HTERT RPE-1 (cell line): ENCODE results near the gene FGF14.

Experiments
- in situ Hi-C: fragments of 300-500 bp; cut with MboI; formaldehyde crosslinking; loops from 4 replicates; pipeline ENCODE4 v1.14.3; 2020; ENCODE audit warnings: low sequenced_read_pairs

FGF14 gene

DNA sequence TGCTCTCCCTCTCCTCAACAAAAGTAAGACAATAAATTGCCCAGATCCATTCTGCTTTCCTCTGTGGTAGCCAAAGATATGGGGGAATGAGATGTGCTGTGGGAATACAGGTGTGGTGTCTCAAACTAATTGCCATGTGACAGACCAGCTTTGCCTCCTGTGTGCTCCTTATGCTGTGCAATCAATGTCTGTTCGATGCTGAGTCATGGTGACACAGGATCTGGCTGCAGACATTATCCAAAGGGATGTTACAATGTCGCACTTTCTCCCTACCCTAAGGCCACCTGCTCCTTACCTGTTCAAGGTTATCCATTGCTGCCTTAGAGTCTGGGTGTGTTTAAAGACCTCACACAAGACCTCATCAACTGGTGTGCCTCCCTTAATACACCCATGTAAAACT, 32.5 kb downstream of the FGF14 start:
- in situ Hi-C loops, result no loop called here

DNA sequence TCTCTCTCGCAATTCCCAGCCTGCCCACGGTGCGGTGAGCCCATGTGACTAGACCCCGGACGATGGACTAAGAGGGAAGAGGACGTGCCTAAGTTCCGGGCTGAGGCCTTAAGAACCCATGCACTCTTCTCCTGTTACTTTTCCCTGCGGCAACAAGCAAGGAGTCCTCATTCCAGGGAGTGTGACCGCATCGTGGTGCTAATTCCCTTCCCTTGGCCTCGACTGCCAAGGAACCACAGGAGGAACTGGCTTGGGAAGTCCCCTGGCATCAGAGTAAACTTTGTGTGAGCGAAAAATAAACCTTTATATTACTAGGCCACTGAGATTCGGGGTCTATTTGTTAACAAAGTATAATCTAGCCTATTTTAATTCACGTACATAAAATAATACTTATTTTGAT, 34.0 kb downstream of the FGF14 start:
- in situ Hi-C loops, result no loop called here

DNA sequence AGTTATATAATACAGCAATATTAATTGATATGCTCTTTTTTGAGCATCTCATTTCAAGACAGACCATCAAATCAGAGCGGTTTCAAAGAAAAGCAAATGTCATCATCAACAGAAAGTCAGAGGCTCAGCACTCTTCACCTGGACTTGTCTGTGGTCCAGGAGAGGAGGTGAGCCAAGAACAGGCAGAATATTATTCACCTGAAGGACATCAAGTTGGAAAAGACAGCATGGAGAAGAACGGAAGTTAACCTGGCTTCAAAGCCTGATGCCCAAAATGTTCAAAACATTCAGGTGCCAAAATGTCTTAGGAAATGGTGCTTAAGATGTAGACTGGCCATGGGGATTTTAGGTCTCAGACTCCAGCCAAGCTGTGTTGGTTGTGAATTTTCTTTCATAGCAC, 40.7 kb downstream of the FGF14 start:
- in situ Hi-C loops, result no loop called here

DNA sequence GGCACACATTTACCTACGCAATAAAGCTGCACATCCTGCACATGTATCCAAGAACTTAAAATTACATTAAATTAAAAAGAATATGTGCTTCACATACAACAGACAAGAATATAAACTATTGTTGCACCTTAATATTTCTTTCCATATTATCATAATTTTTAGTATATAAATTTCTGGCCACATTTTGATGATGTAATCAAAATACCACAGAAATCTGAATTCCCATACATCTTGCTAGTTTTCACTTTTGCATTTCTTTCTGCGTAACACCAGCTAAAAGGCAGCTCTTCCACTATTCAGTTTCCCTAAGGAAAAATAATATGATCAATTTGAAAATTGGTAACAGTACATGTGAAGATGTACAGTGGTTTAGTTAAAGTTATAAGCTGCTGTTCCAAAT, 42.6 kb downstream of the FGF14 start:
- in situ Hi-C loops, result no loop called here

DNA sequence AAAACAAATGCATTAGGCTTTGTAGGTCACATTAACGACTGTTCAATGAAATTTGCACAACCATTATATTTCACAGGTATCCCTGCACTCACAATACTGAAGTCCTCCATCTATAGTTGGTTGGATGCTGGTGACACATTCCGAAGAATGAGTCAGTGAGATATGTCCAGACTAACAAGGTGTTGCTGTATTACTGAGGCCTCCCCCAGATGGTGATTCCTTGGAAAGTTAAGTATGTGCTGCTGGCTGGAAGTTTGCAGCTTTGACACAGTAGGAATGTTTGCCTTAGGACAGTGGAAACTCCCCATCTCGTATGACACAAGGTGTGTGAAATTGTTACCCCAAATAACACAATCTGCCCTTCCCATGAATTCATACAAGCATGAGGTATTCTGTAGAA, 46.6 kb downstream of the FGF14 start:
- in situ Hi-C loops, result no loop called here

DNA sequence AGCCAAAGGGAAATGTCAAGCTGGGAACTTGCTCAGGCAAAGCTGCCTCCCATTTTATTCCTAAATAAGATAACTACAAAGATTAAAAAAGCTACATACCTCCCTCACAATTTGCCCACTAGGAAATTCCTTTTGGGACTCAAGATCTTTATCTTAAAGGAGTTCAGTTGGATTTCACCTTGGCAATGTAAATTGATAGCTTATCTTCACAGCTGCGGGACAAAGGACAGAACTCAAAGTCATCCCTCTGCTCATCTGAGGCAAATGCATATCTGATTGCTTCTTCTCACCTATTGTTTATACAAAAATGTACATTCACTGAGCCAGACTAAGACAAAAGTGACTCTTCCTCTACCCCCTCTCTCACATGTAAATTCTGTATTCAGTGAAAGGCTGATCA, 47.8 kb downstream of the FGF14 start:
- in situ Hi-C loops, result no loop called here

DNA sequence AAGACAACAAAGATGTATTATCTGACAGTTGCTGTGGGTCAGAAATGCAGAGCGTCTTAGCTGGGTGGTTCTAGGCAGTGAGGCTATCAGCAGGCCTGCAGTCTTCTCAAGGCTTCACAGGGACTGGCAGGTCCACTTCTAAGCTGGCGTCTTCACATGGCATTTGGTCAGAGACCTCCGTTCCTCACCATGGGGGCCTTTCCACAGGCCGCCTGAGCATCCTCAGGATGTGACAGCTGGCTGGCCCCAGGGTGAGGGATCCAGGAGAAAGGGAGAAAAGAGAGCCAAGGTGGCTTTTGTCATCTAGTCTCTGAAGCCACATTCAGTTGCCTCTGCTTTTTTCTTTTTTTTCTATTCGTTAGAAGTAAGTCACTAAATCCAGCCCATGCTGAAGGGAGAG, 50.3 kb downstream of the FGF14 start:
- in situ Hi-C loops, result no loop called here

DNA sequence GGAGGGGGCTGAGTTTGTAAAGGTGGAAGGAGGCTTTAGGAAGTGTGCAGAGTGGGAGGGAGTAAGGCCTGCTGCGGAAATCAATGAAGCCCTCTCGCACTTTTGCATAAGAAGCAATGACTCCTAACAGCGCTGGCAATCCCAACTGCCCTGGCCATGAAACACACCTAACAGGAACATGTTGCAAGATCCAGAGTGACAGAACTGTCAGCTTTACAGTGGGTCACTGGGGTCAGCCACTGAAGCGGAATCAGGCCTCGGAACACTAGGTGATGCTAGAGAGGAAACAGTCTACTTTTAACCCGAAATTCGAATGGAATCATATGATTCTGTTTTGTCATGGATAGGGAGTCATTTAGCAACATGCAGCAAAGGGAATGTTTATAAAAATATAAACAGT, 54.4 kb downstream of the FGF14 start:
- in situ Hi-C loops, result no loop called here

DNA sequence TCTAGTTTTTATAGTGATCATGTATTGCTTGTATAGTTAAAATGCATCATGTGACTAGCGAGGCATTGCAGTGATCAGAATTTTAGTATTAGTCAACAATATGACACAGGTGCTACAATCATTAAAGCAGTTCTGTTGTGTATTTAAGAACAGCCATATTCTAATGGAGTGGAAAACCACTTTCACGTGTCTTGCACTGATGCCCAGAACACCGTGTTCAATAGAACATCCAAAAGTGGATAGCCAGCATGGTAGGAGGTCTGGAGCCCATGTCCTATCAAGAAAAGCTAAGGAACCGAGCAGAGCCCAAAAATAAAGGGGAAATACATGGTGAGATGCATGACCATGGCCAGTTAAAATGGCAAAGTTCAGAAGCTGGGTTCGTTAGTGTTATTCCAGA, 55.1 kb downstream of the FGF14 start:
- in situ Hi-C loops, result no loop called here

DNA sequence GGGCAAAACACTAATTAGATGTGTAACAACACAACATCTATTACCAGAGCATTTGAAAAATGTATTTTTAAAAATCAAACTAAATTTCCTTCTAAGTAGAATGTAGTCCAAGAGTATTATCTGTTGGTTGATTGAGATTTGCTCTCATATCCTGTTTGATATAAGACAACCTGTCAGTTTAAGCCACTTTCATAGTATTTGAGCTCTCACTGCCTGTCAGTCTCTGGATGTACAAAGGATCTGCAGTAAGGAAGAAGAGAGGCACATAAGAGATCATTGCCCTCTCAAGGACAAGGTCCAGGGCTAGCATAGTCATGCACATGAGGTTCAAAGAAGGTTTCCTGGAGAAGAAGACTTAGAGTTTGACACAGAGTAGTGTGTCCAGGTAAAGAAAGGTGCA, 57.4 kb downstream of the FGF14 start:
- in situ Hi-C loops, result no loop called here

DNA sequence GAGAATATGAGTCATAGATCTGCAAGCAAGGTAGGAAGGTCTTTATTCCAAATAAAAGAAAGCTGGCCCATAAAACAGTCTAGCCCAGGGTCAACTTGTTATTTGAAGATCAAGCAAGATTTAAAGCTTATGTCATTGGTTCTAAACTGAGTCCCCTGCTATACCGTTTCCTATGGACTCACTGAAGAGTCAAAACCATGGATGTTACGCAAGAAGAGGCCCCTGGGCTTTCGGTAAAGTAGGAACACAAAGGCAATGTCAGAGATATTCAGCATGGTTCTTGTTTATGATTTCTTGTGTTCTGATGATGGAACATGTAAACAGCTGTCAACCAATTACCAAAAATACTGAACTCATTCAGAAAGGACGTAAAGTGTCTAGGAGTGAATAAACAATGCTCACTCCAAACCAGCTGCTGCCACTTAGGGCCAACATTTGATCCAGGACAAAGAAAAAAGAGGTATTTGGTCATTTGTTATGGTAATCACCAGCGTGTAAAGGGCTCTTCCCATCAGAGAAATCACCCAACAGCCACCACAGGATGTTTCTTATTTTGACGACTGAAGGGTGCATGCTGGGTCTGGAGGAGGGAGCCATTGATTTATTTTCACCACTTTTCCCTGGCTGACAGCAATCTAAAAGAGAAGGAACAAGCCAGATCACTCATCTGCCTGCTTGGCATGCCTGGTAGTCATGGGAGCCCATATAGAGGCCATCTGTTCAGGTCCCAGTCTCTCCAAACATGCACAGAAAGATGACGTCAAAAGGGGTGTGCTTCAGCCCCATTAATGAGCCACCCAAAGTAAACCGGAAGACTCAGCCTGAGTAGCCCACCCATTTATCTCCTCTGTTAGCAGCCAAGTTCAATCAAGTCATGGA, 68.3 kb downstream of the FGF14 start:
- in situ Hi-C loops, result no loop called here

DNA sequence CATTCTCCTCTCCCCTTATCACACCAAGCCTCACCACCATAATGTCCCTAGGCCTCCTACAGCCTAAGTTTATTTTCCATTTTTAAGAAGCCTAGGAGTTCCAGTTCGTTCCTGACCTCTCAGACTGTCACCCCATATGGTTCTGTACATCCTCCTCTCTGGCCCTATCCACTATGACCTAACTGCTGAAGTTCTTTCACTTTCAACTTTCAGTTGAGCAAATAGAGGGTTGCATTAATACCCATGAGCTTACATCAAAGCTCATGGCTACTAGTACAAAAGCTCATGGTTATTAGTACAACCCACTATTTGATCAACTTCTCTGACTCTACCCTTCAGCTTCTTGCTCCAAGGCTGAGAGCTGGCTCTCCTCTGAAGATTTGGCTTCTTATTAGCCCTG, 72.9 kb downstream of the FGF14 start:
- in situ Hi-C loops, result no loop called here

DNA sequence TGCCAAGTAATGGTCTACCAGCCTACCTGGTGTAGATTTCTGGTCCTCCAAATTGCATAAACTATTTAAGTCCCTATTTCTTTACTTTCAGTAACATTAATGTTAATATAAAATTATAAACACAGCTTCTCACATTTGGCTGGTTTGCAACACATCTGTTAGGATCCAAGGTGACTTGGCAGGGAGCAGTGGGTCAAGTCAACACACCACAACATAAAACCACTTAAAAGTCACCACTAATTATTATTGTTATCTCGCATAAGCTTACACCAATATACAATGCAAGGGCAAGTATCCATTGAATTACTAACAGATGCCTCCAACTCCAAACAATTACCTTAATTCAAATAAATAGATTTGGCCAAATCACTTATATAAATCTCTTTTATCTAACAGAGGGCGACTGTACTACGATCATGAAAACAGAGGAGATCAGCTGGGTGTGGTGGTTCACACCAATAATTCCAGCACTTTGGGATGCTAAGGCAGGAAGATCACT, 74.7 kb downstream of the FGF14 start:
- in situ Hi-C loops, result no loop called here

DNA sequence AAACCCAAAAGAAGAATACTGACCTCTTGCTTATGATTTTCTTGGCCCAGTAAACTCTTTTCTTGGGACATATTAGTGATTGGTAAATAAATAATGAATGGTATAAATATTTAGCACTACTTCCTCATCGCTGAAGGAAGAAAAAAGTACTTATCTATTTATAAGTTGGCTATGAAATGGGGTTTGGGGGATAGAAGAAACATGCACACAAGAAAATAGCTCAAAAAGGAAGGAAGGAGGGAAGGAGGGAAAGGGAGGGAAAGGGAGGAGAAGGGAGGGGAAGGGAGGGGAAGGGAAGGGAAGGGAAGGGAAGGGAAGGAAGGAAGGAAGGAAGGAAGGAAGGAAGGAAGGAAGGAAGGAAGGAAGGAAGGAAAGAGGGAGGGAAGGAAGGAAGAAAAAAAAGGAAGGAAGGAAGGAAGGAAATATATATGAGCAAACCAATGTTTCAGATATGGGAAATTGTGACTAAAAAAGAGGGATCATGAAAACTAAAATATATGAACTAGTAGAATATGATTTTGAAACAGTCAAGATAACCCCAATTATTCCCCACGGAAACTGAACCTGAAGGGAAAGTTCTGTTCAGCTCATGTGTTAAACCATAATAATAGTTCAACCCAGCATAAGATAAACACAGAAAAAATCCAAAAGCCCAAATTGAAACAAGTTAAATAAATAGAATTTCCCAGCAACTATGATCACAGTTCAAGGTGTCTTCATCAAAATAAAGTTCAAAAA, 75.3 kb downstream of the FGF14 start:
- in situ Hi-C loops, result no loop called here

DNA sequence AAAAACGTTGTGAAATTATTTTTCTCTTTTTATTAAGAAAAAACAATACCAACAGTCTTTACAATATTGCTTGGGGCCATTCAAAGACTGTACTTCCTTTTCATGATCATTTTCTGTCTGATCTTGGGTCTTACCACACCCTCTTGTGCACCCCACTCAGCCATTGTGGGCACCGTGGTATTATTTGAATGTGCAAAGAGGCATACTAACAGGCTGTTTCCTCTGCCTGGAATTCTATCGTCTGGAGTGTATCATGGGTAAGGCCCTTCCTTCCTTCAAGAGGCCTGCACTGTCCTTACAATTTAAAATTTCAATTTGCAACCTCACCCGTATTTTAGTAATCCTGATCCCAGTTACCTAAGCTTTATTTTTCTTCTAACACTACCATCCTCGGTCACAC, 76.5 kb downstream of the FGF14 start:
- in situ Hi-C loops, result no loop called here

DNA sequence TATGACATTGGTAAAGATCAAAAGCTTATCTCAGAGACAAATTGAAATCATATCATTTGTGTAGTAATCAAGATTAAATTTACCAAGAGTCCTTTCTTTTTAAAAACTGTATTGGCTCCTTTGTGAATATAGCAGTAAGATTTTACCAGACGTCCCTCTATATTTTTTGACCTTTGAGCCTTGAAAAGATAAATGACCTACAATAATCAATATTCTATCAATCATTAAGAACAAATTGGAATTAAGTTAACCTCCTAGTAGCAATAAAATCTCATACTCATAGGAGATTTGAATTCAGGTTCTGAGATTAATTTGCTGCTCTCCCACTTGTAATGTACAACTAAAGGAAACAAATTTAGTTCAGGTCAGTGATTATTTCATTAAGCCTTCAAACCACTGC, 78.3 kb downstream of the FGF14 start:
- in situ Hi-C loops, result no loop called here

DNA sequence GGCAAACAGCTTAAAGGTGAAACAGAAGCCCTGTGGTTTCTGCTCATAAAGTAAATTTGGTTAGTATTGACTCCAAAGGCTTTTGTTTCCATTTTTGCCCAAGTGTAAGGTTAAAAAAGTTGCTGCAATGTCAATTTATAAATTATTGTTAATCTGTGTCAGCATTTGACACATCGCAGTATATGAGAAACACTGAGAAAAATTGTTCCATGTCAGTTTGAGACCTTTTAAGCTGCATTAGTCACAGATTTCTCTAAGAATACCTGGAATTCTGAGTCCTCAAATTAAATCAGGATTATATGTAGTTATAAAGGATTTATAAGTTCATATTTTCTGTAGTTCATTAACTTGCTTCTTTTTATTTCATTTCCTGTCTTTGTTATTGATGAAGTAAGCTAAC, 78.8 kb downstream of the FGF14 start:
- in situ Hi-C loops, result no loop called here

DNA sequence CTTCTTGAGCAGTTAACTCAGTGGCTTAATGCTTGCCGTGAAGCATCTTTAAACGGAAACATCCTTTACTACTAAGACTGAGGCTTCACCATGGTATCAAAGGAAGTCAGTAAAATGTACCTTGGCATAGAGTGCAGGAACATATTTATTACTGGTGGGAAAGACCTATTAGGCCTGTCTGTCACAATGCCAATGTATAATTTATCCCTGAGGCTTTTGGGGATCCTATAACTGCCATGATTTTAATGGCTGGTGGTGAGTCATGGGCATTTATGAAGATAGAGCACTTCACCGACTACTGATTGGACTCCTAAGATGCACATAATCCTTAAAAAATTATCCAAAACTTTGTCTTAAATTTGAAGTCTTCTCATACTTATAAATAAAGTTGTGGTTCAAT, 79.6 kb downstream of the FGF14 start:
- in situ Hi-C loops, result no loop called here

DNA sequence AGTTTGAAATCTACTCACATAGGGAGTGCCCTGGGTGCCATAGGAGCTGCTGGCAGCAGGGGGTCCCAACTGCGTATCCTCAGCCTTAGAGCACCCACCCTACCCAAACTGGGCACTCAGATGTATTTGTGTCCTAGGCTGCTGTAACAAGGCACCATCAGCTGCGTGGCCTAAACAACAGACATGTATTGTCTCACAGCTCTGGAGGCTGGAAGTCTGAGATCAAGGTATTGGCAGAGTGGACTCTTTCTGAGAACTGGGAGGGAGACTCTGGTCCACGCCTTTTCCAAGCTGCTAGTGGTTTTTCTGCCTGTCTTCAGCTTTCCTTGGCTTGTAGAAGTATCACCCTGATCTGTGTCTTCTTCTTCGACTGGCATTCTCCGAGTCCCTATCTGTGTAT, 83.6 kb downstream of the FGF14 start:
- in situ Hi-C loops, result no loop called here

DNA sequence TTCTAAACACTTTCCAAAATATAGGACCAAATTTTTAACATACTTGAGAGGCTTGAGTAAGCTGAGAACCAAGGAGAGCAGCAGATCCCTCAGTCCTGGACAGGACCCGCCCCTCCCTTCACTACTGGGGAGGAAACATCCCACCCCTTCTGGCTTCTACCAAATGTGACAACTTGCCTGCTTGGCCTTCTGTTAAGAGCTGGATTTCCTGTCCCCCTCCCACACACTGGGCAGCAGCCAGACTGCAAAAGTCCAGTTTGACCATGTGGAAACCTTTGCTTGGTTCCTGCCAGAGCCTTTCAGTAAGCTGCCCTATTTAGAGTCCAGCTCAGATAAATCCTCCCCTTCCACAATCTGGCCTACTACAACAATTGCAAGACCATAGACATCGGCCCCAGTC, 84.3 kb downstream of the FGF14 start:
- in situ Hi-C loops, result no loop called here

DNA sequence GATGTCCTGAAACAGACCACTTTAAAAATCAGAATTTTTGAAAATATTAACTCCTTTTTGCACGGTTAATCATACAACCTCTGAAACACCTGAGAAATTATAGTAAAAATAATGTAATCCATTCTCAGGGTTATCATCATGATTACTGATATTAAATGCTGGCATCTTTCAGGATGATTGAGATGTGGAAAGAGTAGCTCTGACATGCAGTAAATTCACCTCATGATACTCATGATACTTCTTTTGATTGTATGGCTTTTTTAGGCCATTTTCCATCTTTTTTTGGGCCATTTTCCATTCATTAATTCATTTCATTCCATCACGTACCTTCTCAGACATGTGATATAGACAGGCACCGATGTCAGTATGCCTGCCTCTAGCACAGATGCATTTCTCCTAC, 85.1 kb downstream of the FGF14 start:
- in situ Hi-C loops, result no loop called here

DNA sequence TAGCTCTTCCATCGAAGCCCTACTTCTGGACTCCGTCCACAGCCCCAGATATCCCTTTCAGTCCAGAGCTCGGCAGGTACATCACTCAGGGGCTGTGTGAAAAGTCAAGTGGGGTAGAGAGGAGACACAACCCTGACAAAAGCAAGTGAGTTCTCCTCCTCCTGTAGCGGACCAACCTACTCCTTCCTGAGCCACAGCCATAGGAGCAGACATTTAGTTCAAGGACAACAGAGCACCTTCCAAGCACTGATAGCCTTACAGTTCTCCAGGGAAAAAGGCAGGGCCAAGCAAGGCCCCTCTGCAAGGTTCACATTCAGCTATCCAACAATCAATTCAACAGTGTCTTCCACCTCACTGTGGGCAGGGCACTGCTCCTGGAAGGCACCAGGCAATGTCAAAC, 89.0 kb downstream of the FGF14 start:
- in situ Hi-C loops, result no loop called here
